HEK293T (cell line): Measurements from ENCODE around the gene RNASEH1.

Experiments used
- BHLHE40 ChIP-seq: fragments of 450-650 bp; IDR thresholded peaks from 2 replicates; pipeline ENCODE4 v1.6.1; 2016; ENCODE audit warnings: mild to moderate bottlenecking, moderate library complexity, borderline replicate concordance
- CTBP1 ChIP-seq: fragments of 450-650 bp; IDR thresholded peaks from 2 replicates; pipeline ENCODE4 v1.6.1; 2016; ENCODE audit warnings: borderline replicate concordance
- ELF4 ChIP-seq: fragments of 450-650 bp; IDR thresholded peaks from 2 replicates; pipeline ENCODE4 v1.6.1; 2017; ENCODE audit warnings: antibody characterized with exemption
- FOXA1 ChIP-seq: fragments of 450-650 bp; IDR thresholded peaks from 2 replicates; pipeline ENCODE4 v1.6.1; 2016; ENCODE audit warnings: mild to moderate bottlenecking
- FOXM1 ChIP-seq: fragments of 450-650 bp; IDR thresholded peaks from 2 replicates; pipeline ENCODE4 v1.6.1; 2017; ENCODE audit warnings: mild to moderate bottlenecking, borderline replicate concordance
- HDGF ChIP-seq: fragments of 450-650 bp; IDR thresholded peaks from 2 replicates; pipeline ENCODE4 v1.6.1; 2017; ENCODE audit warnings: antibody characterized with exemption, borderline replicate concordance
- L3MBTL2 ChIP-seq: fragments of 450-650 bp; conservative IDR thresholded peaks from 2 replicates; pipeline ENCODE4 v1.6.1; 2016; ENCODE audit warnings: mild to moderate bottlenecking
- LEF1 ChIP-seq: fragments of 450-650 bp; IDR thresholded peaks from 2 replicates; pipeline ENCODE4 v1.6.1; 2017; ENCODE audit warnings: mild to moderate bottlenecking, borderline replicate concordance
- NFRKB ChIP-seq: fragments of 450-650 bp; IDR thresholded peaks from 2 replicates; pipeline ENCODE4 v1.6.1; 2016; ENCODE audit warnings: mild to moderate bottlenecking, moderate library complexity
- SP1 ChIP-seq: fragments of 450-650 bp; IDR thresholded peaks from 2 replicates; pipeline ENCODE4 v1.6.1; 2017
- SUZ12 ChIP-seq: fragments of 450-650 bp; IDR thresholded peaks from 2 replicates; pipeline ENCODE4 v1.6.1; 2016; ENCODE audit warnings: mild to moderate bottlenecking
- TARDBP ChIP-seq: fragments of 450-650 bp; IDR thresholded peaks from 2 replicates; pipeline ENCODE4 v1.6.1; 2016
- ZNF384 ChIP-seq: fragments of 450-650 bp; IDR thresholded peaks from 2 replicates; pipeline ENCODE4 v1.6.1; 2016
- TF ChIP-seq, protein P1 (sequence below): fragments of 450-650 bp; IDR thresholded peaks from 2 replicates; pipeline ENCODE4 v1.6.1; 2016

DNA sequence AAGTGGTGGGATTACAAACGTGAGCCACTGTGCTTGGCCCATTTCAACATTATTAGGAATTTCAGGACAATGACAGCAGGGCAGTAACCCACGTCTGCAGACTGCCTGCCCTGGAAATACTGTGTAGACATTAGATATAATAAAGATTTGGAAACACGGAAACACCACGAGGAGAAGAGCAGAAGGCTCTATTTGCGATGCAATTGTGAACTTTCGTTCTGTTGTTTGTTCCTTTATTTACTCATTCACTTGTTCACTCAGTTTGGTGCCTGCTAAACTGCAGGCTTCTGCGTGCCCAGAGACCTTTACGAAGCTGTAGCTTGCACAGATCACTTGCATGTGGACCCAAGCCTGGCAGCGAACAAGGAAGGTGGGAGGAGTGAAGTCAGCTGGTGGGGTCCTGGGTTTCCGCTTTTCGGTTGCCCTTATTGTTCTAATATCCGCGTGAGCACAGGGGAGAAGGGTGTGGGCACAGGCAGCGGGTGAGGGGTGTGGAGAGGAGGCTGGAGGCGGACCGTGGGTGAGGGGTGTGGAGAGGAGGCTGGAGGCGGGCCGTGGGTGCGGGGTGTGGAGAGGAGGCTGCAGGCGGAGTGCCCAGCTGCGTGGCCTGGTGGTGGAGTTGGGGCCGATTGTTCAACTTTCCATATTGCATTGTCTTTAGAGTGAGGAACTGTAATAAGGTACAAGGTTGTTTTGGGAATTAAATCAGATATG, 40.2 kb upstream of the RNASEH1 start:
- TF ChIP-seq FOXM1 (no peak), ELF4 (no peak), L3MBTL2 (no peak), SP1 (no peak), HDGF (no peak), TARDBP (no peak), CTBP1 (no peak), BHLHE40 (no peak), NFRKB (no peak), ZNF384 (no peak), LEF1 (no peak), SUZ12 (no peak), FOXA1 (no peak)
- TF ChIP-seq, protein P1, sequence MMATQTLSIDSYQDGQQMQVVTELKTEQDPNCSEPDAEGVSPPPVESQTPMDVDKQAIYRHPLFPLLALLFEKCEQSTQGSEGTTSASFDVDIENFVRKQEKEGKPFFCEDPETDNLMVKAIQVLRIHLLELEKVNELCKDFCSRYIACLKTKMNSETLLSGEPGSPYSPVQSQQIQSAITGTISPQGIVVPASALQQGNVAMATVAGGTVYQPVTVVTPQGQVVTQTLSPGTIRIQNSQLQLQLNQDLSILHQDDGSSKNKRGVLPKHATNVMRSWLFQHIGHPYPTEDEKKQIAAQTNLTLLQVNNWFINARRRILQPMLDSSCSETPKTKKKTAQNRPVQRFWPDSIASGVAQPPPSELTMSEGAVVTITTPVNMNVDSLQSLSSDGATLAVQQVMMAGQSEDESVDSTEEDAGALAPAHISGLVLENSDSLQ: no peak
